ENCODE measurements around the gene RICTOR. TPM values are rescaled to one million over a fixed set of nuclear protein-coding genes. Genes with fewer than 3 reads are reported as not detected.

Gene RICTOR
- total RNA-seq, 2 donors from 2014 or later, result 42.7 to 51.0 TPM

Other genes with a start within 250 kb of the RICTOR start
- under 1 TPM; 0.17 to 0.36 TPM for gene OSMR, start 228.4 kb downstream of the RICTOR start, total RNA-seq
- gene FYB1, start 145.2 kb upstream of the RICTOR start, total RNA-seq, result 10 to 100 TPM; 71.9 to 72.8 TPM

Data from natural killer cell treated with Interleukin-12 subunit alpha and Interleukin-12 subunit beta and Interleukin-15 and Interleukin-18, amount 100 ng/mL, for 72 hours (primary cell).